GM10847 (cell line): Measurements from ENCODE around the gene DPH3.

ENCODE experiments used
- POLR2A ChIP-seq: IDR thresholded peaks from 2 replicates; pipeline ENCODE4 v1.6.1; 2011; ENCODE audit not compliant: insufficient read length; ENCODE audit errors: extremely low read depth

DPH3 gene

DNA sequence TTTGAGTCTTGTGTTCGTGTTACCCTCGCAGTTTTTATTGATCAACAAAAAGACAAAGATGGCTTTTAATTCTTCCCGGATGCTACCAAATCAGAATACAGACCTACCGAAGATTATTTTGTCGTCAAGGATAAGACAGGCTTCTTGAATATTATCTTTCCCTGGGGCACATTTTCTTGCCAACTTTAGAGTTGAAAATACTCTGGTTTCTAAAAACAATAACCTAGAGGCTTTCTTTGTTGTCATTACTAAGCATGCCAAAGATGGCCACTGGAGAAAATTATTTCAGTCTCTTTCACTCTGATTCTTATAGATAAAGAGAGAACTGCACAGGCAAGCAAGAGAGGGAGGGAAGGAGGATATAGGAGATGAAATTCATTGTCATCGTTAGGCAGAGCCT is 34.1 kb upstream of the DPH3 start:
- no peak for TF ChIP-seq POLR2A

DNA sequence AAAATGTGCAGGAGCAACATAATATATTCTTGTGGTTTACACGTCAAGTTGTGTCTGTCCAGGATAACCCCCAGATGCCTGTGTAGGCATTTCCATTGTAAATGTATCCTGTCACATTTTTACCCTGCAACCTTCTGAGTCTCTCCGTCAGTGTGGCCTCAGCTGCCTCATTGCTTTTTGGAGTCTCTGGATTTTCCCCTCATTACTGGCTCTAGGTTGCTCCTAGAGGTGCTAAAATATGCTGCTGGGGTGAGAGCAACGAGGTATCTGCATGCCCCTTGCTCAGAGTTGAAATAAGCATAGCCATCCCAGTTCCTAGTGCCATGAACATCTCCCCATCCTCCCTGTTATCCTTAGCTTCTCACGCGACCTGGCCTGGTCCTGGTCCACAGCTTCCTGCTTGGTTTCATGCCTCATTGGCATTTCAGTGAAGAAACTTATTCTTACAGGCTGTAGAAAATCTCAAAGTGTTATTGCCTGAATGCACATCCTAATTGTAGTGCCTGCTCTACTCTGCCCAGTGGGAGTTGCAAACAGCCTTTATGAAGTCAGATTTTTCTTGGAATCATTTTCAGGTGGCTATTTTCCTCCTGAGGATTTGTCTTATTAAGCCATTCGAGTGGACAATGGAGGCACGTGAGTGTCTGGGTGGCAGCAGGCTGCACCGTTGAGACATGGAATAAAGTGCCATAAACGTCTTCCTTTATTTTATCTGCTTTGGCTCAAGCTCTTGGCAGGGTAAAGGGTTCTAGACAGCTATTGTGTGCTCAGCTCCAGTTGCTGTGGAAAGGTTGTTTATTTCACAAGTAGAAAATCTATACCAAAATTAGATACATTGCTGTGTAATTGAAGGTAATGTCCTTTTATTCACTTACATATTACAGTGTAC is 33.5 kb upstream of the DPH3 start:
- no peak for TF ChIP-seq POLR2A

DNA sequence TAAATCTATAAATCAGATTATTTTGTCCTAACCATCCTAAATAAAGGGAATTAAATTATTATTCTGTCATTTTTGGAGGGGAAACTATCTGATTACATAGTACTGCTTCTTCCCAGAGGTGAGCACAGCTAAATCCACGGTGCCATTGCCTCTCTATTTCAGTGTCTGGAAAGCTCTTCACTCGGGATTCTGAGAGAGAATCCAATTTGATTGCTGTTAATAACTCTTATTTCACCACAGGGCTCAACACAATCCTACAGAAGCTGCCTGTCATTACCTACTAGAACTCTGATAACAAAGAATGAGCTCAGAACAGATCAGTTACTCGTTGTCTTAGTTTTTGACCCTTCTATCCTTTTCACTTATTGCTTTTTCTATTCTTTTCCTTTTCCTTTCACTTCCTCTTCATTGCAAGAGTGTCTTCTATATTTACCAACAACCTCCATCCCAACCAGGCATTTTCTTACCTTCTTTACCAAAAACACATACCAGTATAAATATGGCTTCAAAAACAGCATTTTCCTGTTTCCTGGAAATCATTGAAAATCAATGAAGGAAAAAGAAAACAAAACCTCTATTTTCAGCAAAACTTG is 30.7 kb upstream of the DPH3 start:
- no peak for TF ChIP-seq POLR2A

DNA sequence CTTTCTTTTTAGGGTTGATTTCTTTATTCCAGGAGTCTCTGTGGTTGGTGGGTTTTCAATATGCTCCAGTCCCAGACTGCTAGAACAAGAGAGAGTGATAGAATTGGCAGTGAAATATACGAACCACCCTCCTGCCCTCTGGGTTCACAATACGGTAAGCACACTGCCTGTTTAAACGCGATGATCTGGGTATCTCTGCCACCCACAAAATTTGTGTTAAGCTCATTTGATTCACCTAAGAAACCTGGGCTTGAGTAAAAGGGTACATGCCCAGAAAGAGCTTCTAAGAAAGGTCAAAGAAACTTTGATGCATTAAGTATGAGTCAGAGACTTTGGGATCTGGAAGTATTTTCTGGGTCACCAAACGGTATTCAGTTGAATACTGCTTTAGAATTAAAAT is 30.1 kb upstream of the DPH3 start:
- no peak for TF ChIP-seq POLR2A

DNA sequence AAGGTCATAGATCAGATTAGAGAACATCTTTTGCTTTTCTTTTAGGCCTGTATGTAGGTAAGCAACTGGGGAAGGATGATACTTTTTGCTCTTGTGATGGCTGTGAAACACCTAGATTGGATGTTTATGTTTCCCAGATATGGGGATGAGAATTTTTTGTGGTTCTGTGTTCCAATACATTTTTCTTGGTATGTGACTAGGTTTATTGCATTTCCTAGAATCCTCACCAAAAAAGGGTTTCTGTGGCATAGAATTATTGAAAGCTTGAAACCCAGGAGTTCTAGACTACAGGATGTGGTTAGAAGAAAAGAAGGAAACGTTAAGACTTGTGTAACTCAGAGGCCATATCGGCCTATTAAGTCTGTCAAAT is 26.1 kb upstream of the DPH3 start:
- TF ChIP-seq POLR2A = no peak

DNA sequence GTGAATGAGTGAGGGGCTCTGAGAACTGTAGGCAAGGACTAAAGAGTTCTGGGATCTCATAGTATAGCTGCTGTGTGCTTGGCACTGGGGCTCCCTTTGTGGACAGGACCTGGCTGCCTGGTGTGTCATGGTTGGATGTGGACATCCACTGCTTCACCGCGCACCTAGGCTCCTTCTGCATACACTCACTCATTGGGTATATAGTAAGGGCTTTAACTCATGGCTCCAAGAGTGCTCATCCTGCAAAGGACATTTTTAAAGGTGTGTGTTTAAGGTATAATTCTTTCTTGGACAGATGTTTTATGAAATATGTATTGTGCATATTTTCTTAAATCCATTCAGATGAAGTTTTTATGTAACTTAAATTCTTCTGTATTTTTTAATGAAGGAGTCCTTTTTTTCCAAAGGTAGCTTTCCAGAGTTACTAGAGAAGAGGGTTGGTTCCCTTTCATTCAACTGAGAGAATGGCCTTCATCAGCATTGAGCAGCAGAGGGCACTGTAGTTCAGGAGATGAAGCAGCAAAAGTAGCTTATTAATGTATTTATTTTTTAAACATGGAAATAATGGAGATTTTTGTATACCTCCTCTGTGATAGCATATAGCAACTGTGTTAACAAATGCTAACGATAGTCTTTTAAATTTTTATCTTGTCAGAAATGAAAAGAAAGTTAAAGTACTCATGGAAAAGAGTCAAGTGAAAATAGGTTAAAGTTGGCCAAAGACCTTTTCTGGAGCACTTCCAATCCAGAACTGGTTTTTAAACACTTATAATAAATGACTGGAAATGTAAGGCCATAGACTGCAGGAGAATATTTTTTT is 25.5 kb upstream of the DPH3 start:
- no peak for TF ChIP-seq POLR2A

DNA sequence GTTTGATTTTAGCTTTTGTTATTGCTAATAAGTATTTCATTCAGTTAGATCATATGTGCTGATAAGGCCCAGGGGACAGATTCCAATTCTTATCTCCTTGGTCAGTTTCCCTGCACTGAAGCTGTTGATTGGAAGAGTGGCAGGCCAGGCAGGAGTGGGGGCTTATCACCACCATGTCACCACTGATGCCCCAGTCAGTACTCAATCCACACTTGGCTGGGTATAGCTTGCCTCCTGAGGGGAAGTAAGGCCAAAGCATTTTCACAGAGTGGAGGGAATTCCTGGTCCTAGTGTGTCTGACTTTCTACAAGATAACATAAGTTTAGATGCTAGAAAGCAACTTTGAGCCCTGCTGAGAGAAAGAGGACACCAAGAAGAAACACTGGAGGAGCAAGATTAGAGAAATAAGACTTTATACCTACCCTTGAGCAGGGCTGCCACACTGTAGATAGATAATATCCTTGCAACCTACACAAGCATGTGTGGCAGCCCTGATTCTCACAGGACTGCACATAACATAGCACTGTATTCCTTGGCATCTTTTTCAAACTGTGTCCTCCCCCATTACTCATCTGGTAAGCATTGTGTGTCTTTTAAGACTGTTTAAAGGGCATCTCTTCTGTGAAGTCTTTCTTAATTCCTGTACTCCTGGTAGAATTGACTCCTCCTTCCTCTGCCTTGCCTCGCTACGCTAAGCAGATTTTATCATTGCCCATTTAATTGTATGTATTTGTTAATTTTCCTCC is 24.6 kb upstream of the DPH3 start:
- no peak for TF ChIP-seq POLR2A

DNA sequence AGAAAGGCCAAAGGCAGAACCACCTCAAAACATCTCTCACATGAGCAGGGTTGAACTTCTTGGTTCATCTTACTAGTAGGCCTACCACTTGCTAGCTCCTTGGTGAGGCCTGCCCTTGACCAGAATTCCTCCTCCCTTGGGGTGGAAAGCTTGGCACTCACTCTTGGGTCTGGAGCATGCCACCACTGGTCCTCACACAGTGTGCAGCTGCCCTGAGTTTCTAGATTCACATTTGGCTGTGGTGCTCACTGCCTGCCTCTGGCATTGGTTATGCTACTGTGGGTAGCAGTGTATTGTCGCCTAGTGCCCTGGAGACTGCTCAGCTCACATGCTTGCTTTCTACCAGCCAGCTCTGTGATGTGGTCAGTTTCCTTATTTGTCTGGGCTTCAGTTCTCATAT is 23.9 kb upstream of the DPH3 start:
- TF ChIP-seq POLR2A = no peak

DNA sequence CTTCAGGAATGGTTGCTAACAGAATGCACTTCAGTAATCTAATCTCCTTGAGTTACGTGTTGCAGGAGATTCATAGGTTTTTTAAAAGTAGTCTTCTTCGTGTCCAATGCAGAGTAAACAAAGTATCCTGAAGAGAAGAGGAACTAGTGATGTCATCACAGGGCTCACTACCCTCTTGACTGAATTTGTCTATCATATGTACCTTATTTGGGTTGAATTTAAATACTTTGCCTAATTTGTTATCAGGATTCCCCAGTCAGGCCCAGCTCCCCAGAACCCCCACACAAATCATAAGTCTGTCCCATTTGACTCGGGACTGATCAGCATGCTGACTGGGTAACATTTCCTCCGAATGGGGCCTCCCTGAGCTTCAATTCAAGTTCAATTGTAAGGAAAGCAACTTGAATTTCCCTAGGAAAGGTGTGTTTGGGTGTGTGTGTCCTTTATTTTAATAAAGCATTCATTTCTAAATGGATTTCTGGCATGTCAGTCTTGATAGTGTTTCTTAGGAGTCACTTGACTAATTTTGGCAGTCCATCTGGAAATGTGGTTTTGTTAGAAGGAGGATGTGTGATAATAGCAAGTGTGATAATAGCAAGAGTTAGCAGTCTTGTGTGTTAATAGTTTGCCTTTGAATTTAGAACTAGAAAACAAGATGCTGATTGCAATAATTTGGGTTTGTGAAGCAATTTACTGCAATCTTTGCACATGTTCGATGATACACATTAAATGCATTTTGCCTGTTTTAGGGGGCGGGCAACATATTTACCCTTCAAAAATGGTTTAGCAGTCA is 22.2 kb upstream of the DPH3 start:
- no peak for TF ChIP-seq POLR2A

DNA sequence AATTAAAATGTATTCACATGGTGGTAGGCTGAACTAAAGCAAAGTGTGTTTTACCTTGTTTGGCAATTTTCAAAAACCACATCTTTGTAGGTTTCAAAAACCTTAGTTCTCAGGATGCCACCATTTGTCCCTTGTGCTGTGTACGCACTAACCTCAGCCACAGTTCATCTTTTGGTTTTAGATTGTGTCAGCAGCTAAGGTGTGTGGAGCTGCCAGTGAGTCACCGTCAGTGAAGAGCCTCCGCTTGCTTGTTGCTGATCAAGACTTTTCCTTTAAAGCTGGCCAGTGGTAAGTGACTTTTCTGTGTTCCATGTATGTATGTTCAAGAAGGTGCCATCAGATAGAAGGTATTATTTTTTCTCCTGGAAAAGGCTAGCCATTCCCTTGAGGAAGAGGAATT is 21.4 kb upstream of the DPH3 start:
- no peak for TF ChIP-seq POLR2A

DNA sequence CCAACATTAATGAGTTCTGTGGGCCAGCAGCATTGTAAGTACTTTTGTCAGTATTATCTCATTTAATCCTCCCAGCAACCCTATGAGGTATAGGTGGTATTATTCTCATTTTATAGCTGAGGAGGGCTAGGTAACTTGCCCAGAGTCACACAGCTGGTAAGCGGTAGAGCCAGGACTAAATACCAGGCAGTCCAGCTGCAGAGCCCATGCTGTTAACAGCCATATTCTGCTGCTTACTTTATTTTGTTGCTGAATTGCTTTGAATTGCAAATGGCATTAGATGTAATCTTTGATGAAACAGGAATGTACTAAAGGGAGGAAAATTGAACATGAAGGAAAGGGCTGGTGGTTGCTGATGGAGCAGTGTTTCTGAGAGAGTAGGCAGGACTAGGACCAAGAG is 19.9 kb upstream of the DPH3 start:
- TF ChIP-seq POLR2A = no peak

DNA sequence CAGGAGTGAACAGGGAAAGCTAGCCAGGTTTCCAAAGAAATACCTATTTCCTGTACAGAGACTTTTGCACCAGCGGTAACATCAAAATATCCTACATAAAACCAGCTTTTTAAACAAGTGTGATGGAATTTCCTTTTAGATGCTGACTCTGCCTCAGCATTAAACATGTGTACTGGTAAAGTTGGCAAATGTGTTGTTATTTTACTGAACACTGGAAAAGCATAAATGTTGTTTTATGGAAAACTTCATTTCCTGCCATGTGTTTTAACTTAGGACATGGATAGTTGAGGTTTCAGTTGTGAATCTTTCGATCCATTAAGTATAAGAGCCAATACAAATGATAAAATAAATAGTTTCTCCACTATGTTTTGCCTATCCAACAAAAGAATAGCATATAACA is 15.9 kb upstream of the DPH3 start:
- TF ChIP-seq POLR2A = no peak

DNA sequence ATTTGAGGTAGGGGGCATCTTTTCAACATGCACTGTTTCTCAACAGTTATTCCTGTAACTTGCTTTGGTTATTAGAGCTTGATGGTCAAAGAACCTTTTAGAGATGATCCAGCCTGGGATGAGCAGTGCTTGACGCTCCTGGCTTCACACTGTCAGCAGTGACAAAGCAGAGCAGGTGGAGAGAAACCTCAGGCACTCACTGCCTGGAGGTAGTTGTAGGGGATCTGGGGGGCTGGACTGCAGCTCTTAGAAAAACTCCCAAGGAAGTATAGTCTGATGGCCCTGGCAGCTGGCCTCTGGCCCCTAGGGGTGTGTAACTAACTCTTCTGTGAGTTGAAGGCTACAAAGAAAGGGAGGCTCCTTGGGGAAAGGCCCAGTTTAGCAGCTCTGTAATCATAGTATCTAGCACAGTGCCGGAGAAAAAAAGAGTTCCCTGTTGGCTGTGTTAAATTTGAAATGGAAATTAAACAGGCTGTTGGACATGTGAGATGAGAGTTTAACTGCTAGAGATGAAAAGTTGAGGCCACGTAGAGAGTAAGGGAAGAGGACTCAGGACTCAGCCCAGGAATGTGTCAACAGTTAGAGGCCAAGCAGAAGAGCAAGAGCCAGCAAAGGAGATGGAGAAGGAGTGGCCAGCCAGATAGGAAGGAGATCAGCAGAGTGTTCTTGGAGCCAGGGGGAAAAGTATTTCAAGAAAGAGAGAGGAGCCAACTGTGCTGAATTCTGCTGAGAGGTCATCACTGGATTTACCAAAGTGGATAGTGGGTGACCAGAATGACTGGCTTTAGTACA is 14.5 kb upstream of the DPH3 start:
- no peak for TF ChIP-seq POLR2A

DNA sequence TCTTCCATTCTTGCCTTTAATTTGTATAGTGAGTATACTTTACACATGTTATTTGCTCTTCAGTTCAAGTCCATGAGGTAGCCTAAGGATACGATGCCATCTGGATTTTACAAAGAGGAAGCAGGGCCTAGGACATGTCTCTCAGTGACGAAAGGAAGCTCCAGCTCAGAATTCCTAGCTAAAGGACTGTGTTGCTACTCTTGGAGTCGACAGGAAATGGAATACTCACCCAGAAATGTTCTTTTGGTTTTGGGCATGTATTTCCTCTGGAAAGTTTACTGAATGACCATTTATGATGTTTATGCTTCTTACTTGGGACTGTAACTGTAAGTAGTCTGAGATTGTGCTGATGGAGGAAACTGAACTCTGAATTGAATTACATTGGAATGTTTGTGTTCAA is 12.7 kb upstream of the DPH3 start:
- TF ChIP-seq POLR2A = no peak

DNA sequence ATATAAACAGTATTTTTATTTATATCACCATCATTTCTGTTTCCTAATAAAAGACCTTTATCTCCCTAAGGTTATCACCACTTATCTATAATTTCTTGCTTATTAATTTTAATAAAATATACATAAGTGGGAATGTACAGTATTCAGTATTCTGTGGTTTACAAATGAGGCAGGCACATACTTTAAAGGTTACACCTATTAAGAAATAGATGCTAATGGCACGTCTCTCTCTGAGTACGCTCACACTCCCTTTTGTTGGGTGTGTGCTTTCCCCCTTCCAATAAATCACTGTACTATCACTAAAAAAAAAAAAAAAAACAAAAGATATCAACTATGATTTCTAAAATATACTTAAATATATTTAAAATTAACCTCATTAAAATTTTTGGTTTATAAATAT is 9.1 kb upstream of the DPH3 start:
- no peak for TF ChIP-seq POLR2A
